ENCODE measurements around the gene SMARCB1. TPM values are rescaled to one million over a fixed set of nuclear protein-coding genes. Genes with fewer than 3 reads are reported as not detected.

The SMARCB1 gene
- polyA plus RNA-seq, 1 donor (not counting 4 experiments of a cell fraction or from before 2014, with no cell fraction given), result 95.2 TPM

DNA sequence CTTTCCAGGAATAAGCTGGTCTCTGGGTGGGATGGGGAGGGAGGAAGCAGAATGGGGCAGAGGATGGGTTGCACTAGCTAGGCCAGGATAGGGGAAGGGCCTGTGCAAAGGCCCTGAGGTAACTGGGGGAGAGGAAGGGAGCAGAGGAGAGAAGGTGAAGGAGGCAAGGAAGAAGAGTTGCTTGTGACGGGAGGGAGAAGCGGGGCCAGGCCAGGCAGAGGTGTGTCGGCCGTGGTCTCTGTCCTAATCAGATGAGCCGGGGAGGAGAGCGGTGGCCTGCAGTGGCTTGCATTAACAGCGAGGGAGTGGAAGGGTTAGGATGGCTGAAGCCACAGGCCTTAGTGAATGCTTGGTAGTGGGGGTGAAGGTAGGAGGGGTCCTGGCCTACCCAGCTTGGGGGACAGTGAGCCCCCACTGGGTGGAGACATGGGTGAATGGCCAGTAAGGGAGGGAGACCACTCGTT is 58.0 kb downstream of the SMARCB1 start:
- Histone ChIP-seq H3K79me2 (ENCODE audit: control insufficient read depth, insufficient read depth, low read length) (no peaks in the 10 kb centered on the region), H3K27ac (ENCODE audit: control insufficient read depth, insufficient read depth, low read length) (no peak overlapping the region), H3K9me1 (ENCODE audit: control insufficient read depth, extremely low read depth, insufficient read depth, low read length) (no peaks in the 10 kb centered on the region), H3K4me2 (ENCODE audit: control insufficient read depth, extremely low read depth, insufficient read depth, low read depth, low read length) (no peak overlapping the region), H3K36me3 (ENCODE audit: control insufficient read depth in 2 of 2, extremely low read depth in 1 of 2, insufficient read depth in 2 of 2, low read length in 2 of 2) (no peaks in the 10 kb centered on the region), H3K9me3 (ENCODE audit: control insufficient read depth, low read depth, low read length) (no peaks in the 10 kb centered on the region), H3K9ac (ENCODE audit: control insufficient read depth, extremely low read depth, insufficient read depth, low read length) (no peak overlapping the region), H3K27me3 (ENCODE audit: control insufficient read depth, extremely low read depth, insufficient read depth, low read length) (peaks cover 4% of the 10 kb centered on the region), H3K4me3 (ENCODE audit: control insufficient read depth in 2 of 3, extremely low read depth in 1 of 3, insufficient read depth in 2 of 3, low read depth in 1 of 3, low read length in 3 of 3) (no peak overlapping the region), H2AFZ (ENCODE audit: control insufficient read depth, low read length) (no peak overlapping the region), H4K20me1 (ENCODE audit: control insufficient read depth, extremely low read depth, insufficient read depth, low read length) (no peaks in the 10 kb centered on the region), H3K4me1 (ENCODE audit: control insufficient read depth, extremely low read depth, insufficient read depth, low read length) (peaks cover 18% of the 10 kb centered on the region)
- no peak for TF ChIP-seq CTCF (optimal IDR thresholded peaks at IDR 0.05 in 1 of 3, IDR thresholded peaks at IDR 0.05 in 1 of 3, conservative IDR thresholded peaks at IDR 0.05 in 1 of 3; ENCODE audit: extremely low read depth in 1 of 3, insufficient read depth in 2 of 3, low read length in 3 of 3)
- TF ChIP-seq EZH2 (IDR thresholded peaks at IDR 0.05; ENCODE audit: low read length), result no peak
- DNase-seq (ENCODE audit: low read depth, low spot score), result no peak
- dilution Hi-C loops (cut with MboI; ENCODE audit: extremely low pct_ligation_motif_present, low sequenced_read_pairs), result no loop called here
- FAIRE-seq, result no peak

DNA sequence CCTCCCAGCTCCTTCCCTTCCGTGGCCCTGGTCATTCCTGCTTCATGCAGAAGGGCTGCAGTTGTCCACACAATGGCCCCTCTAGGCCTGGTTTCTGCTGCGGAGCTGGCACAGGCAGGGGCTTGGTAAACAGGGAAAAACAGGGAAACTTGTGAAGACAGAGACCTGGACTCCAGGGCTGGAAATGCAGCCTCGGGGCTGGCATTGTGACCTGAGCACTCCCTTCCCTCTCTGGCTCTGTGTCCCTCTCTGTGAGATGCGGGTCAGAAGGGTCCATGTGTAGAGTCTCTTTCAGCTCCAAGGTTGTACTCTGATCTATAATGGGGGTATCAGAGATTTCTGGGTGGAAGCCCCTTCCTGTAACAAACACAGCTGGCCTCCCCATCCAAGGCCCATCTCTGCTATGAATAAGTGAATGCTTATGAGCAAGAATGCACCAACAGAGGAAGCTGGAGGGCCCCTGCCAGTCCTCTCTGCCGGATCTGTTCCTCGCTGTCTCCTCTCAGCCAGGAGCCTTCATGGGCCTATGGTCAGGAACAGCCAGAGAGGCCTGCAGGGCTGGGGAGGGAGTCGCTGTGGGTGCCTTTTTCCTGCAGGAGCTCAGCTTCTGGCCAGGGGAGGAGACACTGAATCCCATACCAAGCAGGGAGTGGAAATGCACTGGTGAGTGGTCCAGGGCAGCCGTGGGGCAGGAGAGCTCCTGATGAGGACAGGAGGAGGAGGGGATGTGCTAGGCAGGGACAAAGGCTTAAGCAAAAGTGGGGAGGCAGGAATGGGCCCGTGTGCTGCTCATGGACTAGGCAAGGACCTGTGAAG is 58.7 kb downstream of the SMARCB1 start:
- dilution Hi-C loops (cut with MboI; ENCODE audit: extremely low pct_ligation_motif_present, low sequenced_read_pairs), result no loop called here
- no peaks in the 10 kb centered on the region for H3K9me3 ChIP-seq (ENCODE audit: control insufficient read depth, low read depth, low read length)
- no peak overlapping the region for H3K27ac ChIP-seq (ENCODE audit: control insufficient read depth, insufficient read depth, low read length)
- no peak overlapping the region for H3K9ac ChIP-seq (ENCODE audit: control insufficient read depth, extremely low read depth, insufficient read depth, low read length)
- no peaks in the 10 kb centered on the region for H3K79me2 ChIP-seq (ENCODE audit: control insufficient read depth, insufficient read depth, low read length)
- no peak for DNase-seq (ENCODE audit: low read depth, low spot score)
- H3K4me1 ChIP-seq (ENCODE audit: control insufficient read depth, extremely low read depth, insufficient read depth, low read length), result peaks cover 18% of the 10 kb centered on the region
- FAIRE-seq, result no peak
- H3K4me3 ChIP-seq (ENCODE audit: control insufficient read depth in 2 of 3, extremely low read depth in 1 of 3, insufficient read depth in 2 of 3, low read depth in 1 of 3, low read length in 3 of 3), result no peak overlapping the region
- no peaks in the 10 kb centered on the region for H3K36me3 ChIP-seq (ENCODE audit: control insufficient read depth in 2 of 2, extremely low read depth in 1 of 2, insufficient read depth in 2 of 2, low read length in 2 of 2)
- no peak overlapping the region for H2AFZ ChIP-seq (ENCODE audit: control insufficient read depth, low read length)
- H3K27me3 ChIP-seq (ENCODE audit: control insufficient read depth, extremely low read depth, insufficient read depth, low read length), result peaks cover 9% of the 10 kb centered on the region
- no peaks in the 10 kb centered on the region for H3K9me1 ChIP-seq (ENCODE audit: control insufficient read depth, extremely low read depth, insufficient read depth, low read length)
- TF ChIP-seq CTCF (optimal IDR thresholded peaks at IDR 0.05 in 1 of 3, IDR thresholded peaks at IDR 0.05 in 1 of 3, conservative IDR thresholded peaks at IDR 0.05 in 1 of 3; ENCODE audit: extremely low read depth in 1 of 3, insufficient read depth in 2 of 3, low read length in 3 of 3) (no peak), EZH2 (IDR thresholded peaks at IDR 0.05; ENCODE audit: low read length) (no peak)
- H3K4me2 ChIP-seq (ENCODE audit: control insufficient read depth, extremely low read depth, insufficient read depth, low read depth, low read length), result no peak overlapping the region
- H4K20me1 ChIP-seq (ENCODE audit: control insufficient read depth, extremely low read depth, insufficient read depth, low read length), result no peaks in the 10 kb centered on the region

Data from keratinocyte (primary cell).